Activated CD8-positive, alpha-beta T cell treated with anti-CD3 and anti-CD28 coated beads for 36 hours (primary cell): ENCODE measurements around the gene ELMO2. TPM values are rescaled to one million over a fixed set of nuclear protein-coding genes. Genes with fewer than 3 reads are reported as not detected.

ENCODE experiments used
- ATAC-seq: fragments of 200-7000 bp; cut with Tn5 transposase; one replicate; pipeline ENCODE4 v1.10.0; 2021; ENCODE audit warnings: mild to moderate bottlenecking, moderate library complexity
- CTCF ChIA-PET: fragments of 350-600 bp; sonication (Branson Sonifier 250); formaldehyde crosslinking; loops from one replicate; lab custom pipeline; 2021; ENCODE audit warnings: antibody characterized with exemption; lab: Charles Lee
- POLR2A ChIA-PET: fragments of 350-600 bp; sonication (Branson Sonifier 250); formaldehyde crosslinking; loops from one replicate; lab custom pipeline; 2021; ENCODE audit warnings: antibody characterized with exemption; lab: Charles Lee
- DNase-seq: peaks from one replicate; pipeline ENCODE4 v3.0.0-alpha.2; 2020
- H3K27ac Mint-ChIP-seq: one replicate; pipeline ENCODE4 v1.8.0; 2021; ENCODE audit warnings: mild to moderate bottlenecking, mixed read lengths
- H3K27me3 Mint-ChIP-seq: one replicate; pipeline ENCODE4 v1.8.0; 2021; ENCODE audit warnings: mixed read lengths
- H3K36me3 Mint-ChIP-seq: one replicate; pipeline ENCODE4 v1.8.0; 2021; ENCODE audit warnings: low read depth, mixed read lengths
- H3K4me1 Mint-ChIP-seq: one replicate; pipeline ENCODE4 v1.8.0; 2021; ENCODE audit warnings: low read depth, mixed read lengths
- H3K4me3 Mint-ChIP-seq: one replicate; pipeline ENCODE4 v1.8.0; 2021; ENCODE audit warnings: mild to moderate bottlenecking, moderate library complexity, mixed read lengths
- H3K9me3 Mint-ChIP-seq: one replicate; pipeline ENCODE4 v1.8.0; 2021; ENCODE audit warnings: mixed read lengths
- intact Hi-C: fragments of 100-400 bp; cut with micrococcal nuclease; formaldehyde crosslinking; loops from one replicate; pipeline ENCODE4 v1.10.0; 2022
- total RNA-seq, 2 experiments: library from RNA; stranded (reverse); gene quantifications; one replicate each; pipeline ENCODE4 v1.2.3, GENCODE V29; 2021
- TF ChIP-seq, protein P1 (sequence below): fragments of 200-600 bp; IDR thresholded peaks from one replicate; pipeline ENCODE4 v1.8.0; 2022; ENCODE audit warnings: antibody characterized with exemption, mild to moderate bottlenecking

Gene ELMO2
- total RNA-seq, 2 experiments from 2014 or later = 36.2 to 38.1 TPM

GRCh38 chr20:46377518-46377917 lies 28.9 kb downstream of the ELMO2 start:
- H3K9me3 Mint-ChIP-seq = no peaks in the 10 kb centered on the region
- TF ChIP-seq, protein P1, sequence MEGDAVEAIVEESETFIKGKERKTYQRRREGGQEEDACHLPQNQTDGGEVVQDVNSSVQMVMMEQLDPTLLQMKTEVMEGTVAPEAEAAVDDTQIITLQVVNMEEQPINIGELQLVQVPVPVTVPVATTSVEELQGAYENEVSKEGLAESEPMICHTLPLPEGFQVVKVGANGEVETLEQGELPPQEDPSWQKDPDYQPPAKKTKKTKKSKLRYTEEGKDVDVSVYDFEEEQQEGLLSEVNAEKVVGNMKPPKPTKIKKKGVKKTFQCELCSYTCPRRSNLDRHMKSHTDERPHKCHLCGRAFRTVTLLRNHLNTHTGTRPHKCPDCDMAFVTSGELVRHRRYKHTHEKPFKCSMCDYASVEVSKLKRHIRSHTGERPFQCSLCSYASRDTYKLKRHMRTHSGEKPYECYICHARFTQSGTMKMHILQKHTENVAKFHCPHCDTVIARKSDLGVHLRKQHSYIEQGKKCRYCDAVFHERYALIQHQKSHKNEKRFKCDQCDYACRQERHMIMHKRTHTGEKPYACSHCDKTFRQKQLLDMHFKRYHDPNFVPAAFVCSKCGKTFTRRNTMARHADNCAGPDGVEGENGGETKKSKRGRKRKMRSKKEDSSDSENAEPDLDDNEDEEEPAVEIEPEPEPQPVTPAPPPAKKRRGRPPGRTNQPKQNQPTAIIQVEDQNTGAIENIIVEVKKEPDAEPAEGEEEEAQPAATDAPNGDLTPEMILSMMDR = no peak
- POLR2A ChIA-PET = interaction anchor here (1.0 to 1.2 kb wide), 2 partner anchors 15 to 20 kb away, joined by 3 read pairs; no protein-coding TSS in a partner anchor
- peaks cover 22% of the 10 kb centered on the region for H3K36me3 Mint-ChIP-seq
- intact Hi-C loops = no loop called here
- ATAC-seq (no peak), DNase-seq (no peak)
- CTCF ChIA-PET = no interaction called here
- no peak overlapping the region for H3K27ac Mint-ChIP-seq
- no peaks in the 10 kb centered on the region for H3K27me3 Mint-ChIP-seq
- H3K4me1 Mint-ChIP-seq = no peaks in the 10 kb centered on the region
- H3K4me3 Mint-ChIP-seq = no peak overlapping the region

GRCh38 chr20:46376196-46376785 lies 30.1 kb downstream of the ELMO2 start:
- intact Hi-C loops = no loop called here
- Mint-ChIP-seq H3K4me1 (no peaks in the 10 kb centered on the region), H3K27me3 (no peaks in the 10 kb centered on the region), H3K4me3 (no peak overlapping the region), H3K9me3 (no peaks in the 10 kb centered on the region), H3K27ac (peak overlapping the region; percentile 27), H3K36me3 (peaks cover 14% of the 10 kb centered on the region)
- no peak for ATAC-seq
- TF ChIP-seq, protein P1 = no peak
- CTCF ChIA-PET = interaction anchor here (1.1 kb wide), 1 partner anchor 11 kb away, joined by 3 read pairs; no protein-coding TSS in a partner anchor
- POLR2A ChIA-PET = interaction anchor here (1.0 kb wide), 1 partner anchor 18 kb away, joined by 3 read pairs; no protein-coding TSS in a partner anchor
- no peak for DNase-seq

DNA sequence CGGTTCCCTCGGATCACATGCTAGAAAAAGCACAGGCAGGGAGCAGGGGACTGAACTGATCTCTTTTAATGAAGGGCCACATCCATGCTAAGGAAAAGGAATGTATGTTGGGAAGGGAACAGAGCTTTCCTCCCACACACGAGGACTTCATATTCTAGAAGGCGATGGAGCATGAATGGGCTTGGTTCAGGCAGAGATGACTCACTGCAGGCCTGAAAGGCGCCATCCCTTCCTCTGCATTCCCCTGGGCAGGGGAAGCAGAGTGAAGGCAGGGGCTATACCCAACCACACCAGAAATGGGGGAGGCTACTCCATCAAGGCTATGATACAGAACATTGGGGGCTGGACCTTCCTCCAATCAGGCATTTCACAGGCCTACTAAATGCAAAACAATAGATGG lies 30.6 kb downstream of the ELMO2 start:
- H3K27ac Mint-ChIP-seq = no peak overlapping the region
- ChIA-PET CTCF (interaction anchor here (1.1 kb wide), 1 partner anchor 12 kb away, joined by 3 read pairs; no protein-coding TSS in a partner anchor), POLR2A (no interaction called here)
- H3K4me3 Mint-ChIP-seq = no peak overlapping the region
- TF ChIP-seq, protein P1 = no peak
- DNase-seq (no peak), ATAC-seq (no peak)
- H3K9me3 Mint-ChIP-seq = no peaks in the 10 kb centered on the region
- H3K36me3 Mint-ChIP-seq = peaks cover 18% of the 10 kb centered on the region
- no peaks in the 10 kb centered on the region for H3K4me1 Mint-ChIP-seq
- intact Hi-C loops = no loop called here
- no peaks in the 10 kb centered on the region for H3K27me3 Mint-ChIP-seq

DNA sequence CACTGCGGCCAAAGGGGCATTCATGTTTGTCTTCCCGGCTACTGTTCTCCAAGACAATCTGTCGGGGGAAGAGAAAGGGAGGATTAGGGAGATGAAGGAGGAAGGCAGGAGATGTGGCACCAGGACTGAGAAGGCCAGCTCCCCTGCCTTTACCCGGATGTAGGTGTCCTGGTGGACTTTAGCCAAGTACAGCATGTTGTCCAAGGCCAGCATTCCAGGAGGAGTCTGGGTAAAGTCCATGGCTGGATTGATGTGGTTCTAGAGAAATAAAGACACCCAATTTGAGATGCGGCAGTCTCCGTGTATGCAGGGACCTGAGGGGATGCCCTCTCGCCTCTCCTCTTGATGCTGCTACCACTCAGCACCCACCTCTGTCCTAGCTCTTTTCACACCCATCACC lies 32.0 kb downstream of the ELMO2 start:
- Mint-ChIP-seq H3K4me1 (peaks cover 8% of the 10 kb centered on the region), H3K27me3 (no peaks in the 10 kb centered on the region), H3K36me3 (peaks cover 15% of the 10 kb centered on the region), H3K27ac (no peak overlapping the region), H3K4me3 (no peak overlapping the region), H3K9me3 (no peaks in the 10 kb centered on the region)
- POLR2A ChIA-PET = interaction anchor here (1.0 to 2.0 kb wide), 3 partner anchors 10 to 33 kb away, joined by 3 to 8 read pairs (median 4); no protein-coding TSS in a partner anchor
- no peak for ATAC-seq
- TF ChIP-seq, protein P1 = no peak
- CTCF ChIA-PET = interaction anchor here (1.2 to 1.3 kb wide), 2 partner anchors 10 to 38 kb away, joined by 3 to 6 read pairs; no protein-coding TSS in a partner anchor
- intact Hi-C loops = no loop called here
- no peak for DNase-seq

DNA sequence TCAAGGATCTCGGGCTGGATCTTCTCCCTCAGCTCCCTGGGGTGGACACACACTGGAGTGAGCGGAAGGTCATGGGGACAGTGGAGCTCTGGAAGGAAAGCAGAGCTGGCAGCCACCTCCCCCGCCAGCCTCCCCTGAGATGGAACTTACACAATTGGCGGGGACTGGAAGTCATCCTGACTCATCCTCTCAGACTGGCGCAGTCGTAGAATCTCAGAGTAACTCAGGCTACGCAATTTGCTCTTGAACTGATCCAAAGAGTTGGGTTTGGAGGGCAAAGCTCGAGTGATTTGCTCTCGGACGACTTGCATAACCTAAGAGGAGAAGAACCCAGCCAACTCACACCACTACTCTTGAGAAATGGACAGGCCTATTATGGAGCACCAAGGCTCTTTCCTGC lies 34.8 kb downstream of the ELMO2 start:
- Mint-ChIP-seq H3K4me1 (peaks cover 26% of the 10 kb centered on the region), H3K9me3 (no peaks in the 10 kb centered on the region), H3K27ac (no peak overlapping the region), H3K4me3 (no peak overlapping the region), H3K36me3 (peaks cover 30% of the 10 kb centered on the region), H3K27me3 (no peaks in the 10 kb centered on the region)
- CTCF ChIA-PET = no interaction called here
- ATAC-seq (no peak), DNase-seq (no peak)
- TF ChIP-seq, protein P1 = no peak
- POLR2A ChIA-PET = no interaction called here
- intact Hi-C loops = no loop called here
